ENCODE results near the gene FAM177B.

The FAM177B gene

GRCh38 chr1:222788402-222789156, 51.6 kb downstream of the FAM177B start:
- no peak for DNase-seq

- no peak for DNase-seq
Observed at GRCh38 chr1:222790115-222790514, 53.1 kb downstream of the FAM177B start.

GRCh38 chr1:222790520-222790919, 53.5 kb downstream of the FAM177B start:
- no peak for DNase-seq

- DNase-seq: no peak
Observed at GRCh38 chr1:222791006-222791710, 54.2 kb downstream of the FAM177B start.

- peak; percentile 48 for DNase-seq
Observed at GRCh38 chr1:222792744-222793143, 55.7 kb downstream of the FAM177B start.

GRCh38 chr1:222794656-222795474, 57.9 kb downstream of the FAM177B start:
- no peak for DNase-seq

GRCh38 chr1:222798116-222798515, 61.1 kb downstream of the FAM177B start:
- DNase-seq: no peak

GRCh38 chr1:222798975-222799374, 62.0 kb downstream of the FAM177B start:
- DNase-seq: no peak
